ENCODE measurements around the gene TOMM40.
"Not testable (repeated sequence)": the region's sequence is repeated elsewhere in the genome, so short reads cannot be mapped to it uniquely, and the experiment has no call there.

Gene TOMM40

GRCh38 chr19:44913512-44914432, 22.7 kb downstream of the TOMM40 start:
- Histone ChIP-seq H3K4me1 (ENCODE audit: control insufficient read depth in 1 of 2, insufficient read depth in 2 of 2, low read length in 2 of 2) (peaks cover 5 to 14% of the 10 kb centered on the region in 2 experiments), H4K8ac (ENCODE audit: low read depth, low read length) (peak overlapping the region; percentile 3), H3K4me2 (ENCODE audit: low read length) (peak overlapping the region; percentile 61), H4K91ac (ENCODE audit: low read depth, low read length) (peak overlapping the region; percentile 52)
- not testable (repeated sequence) for H3K4me3 ChIP-seq (ENCODE audit: low read depth, low read length); H3K23ac ChIP-seq (ENCODE audit: low read length); H3K14ac ChIP-seq (ENCODE audit: low read length); H2BK5ac ChIP-seq (ENCODE audit: low read depth, low read length, poor library complexity); H2BK120ac ChIP-seq (ENCODE audit: insufficient read depth, low read length, poor library complexity); H3K27ac ChIP-seq (ENCODE audit: low read depth, low read length); H3K9ac ChIP-seq (ENCODE audit: low read length); H3K79me2 ChIP-seq (ENCODE audit: control insufficient read depth, insufficient read depth, low read length, poor library complexity); H3K27me3 ChIP-seq (ENCODE audit: insufficient read depth, low read length); H3K79me1 ChIP-seq (ENCODE audit: low read length); DNase-seq; H3K9me3 ChIP-seq (ENCODE audit: insufficient read depth, low read depth, low read length); H2AFZ ChIP-seq (ENCODE audit: insufficient read depth, low read length, poor library complexity); H2AK5ac ChIP-seq (ENCODE audit: low read length); H3K4ac ChIP-seq (ENCODE audit: low read depth, low read length); H3K18ac ChIP-seq (ENCODE audit: low read length); H2BK12ac ChIP-seq (ENCODE audit: low read length); H3K36me3 ChIP-seq (ENCODE audit: control insufficient read depth in 1 of 2, insufficient read depth in 2 of 2, low read length in 2 of 2); H4K12ac ChIP-seq (ENCODE audit: low read depth, low read length)
- WGBS (ENCODE audit: extremely low coverage, insufficient coverage, insufficient read length): no CpG with 5 or more reads among the region's 23 CpGs

- not testable (repeated sequence) for H3K9me3 ChIP-seq (ENCODE audit: insufficient read depth, low read depth, low read length); H3K79me2 ChIP-seq (ENCODE audit: control insufficient read depth, insufficient read depth, low read length, poor library complexity); H3K36me3 ChIP-seq (ENCODE audit: control insufficient read depth in 1 of 2, insufficient read depth in 2 of 2, low read length in 2 of 2); H3K79me1 ChIP-seq (ENCODE audit: low read length); H3K14ac ChIP-seq (ENCODE audit: low read length); H3K23ac ChIP-seq (ENCODE audit: low read length); H2BK12ac ChIP-seq (ENCODE audit: low read length); H3K27me3 ChIP-seq (ENCODE audit: insufficient read depth, low read length); H2AK5ac ChIP-seq (ENCODE audit: low read length); H3K4ac ChIP-seq (ENCODE audit: low read depth, low read length)
- H3K9ac ChIP-seq (ENCODE audit: low read length): peak within 1 kb of the TSS; percentile 57
- H3K18ac ChIP-seq (ENCODE audit: low read length): peak within 1 kb of the TSS; percentile 5
- DNase-seq: peak; percentile 80 to 87
- H4K91ac ChIP-seq (ENCODE audit: low read depth, low read length): peak within 1 kb of the TSS; percentile 68
- peak within 1 kb of the TSS; percentile 64 for H2BK5ac ChIP-seq (ENCODE audit: low read depth, low read length, poor library complexity)
- H3K4me1 ChIP-seq (ENCODE audit: control insufficient read depth in 1 of 2, insufficient read depth in 2 of 2, low read length in 2 of 2): peaks cover 5 to 14% of the 10 kb centered on the region in 2 experiments
- H2BK120ac ChIP-seq (ENCODE audit: insufficient read depth, low read length, poor library complexity): peak within 1 kb of the TSS; percentile 68
- H4K12ac ChIP-seq (ENCODE audit: low read depth, low read length): peak within 1 kb of the TSS; percentile 64
- no CpG with 5 or more reads among the region's 28 CpGs for WGBS (ENCODE audit: extremely low coverage, insufficient coverage, insufficient read length)
- H2AFZ ChIP-seq (ENCODE audit: insufficient read depth, low read length, poor library complexity): peak within 1 kb of the TSS; percentile 52
- H3K27ac ChIP-seq (ENCODE audit: low read depth, low read length): peak within 1 kb of the TSS; percentile 54
- peak within 1 kb of the TSS; percentile 62 for H3K4me3 ChIP-seq (ENCODE audit: low read depth, low read length)
- H4K8ac ChIP-seq (ENCODE audit: low read depth, low read length): peak within 1 kb of the TSS; percentile 74
- H3K4me2 ChIP-seq (ENCODE audit: low read length): peak within 1 kb of the TSS; percentile 61
These were observed 23.6 kb downstream of the TOMM40 start, which contains the start of gene APOC1 for GRCh38 chr19:44914433-44915206. Gene APOC1, plus strand, starts transcription at chr19:44914608. Its CDS starts 284 bp downstream, at chr19:44914892.

- H4K8ac ChIP-seq (ENCODE audit: low read depth, low read length): no peak overlapping the region
- peaks cover 4% of the 10 kb centered on the region for H3K79me1 ChIP-seq (ENCODE audit: low read length)
- no peak overlapping the region for H3K23ac ChIP-seq (ENCODE audit: low read length)
- H2BK120ac ChIP-seq (ENCODE audit: insufficient read depth, low read length, poor library complexity): no peak overlapping the region
- H3K36me3 ChIP-seq (ENCODE audit: control insufficient read depth in 1 of 2, insufficient read depth in 2 of 2, low read length in 2 of 2): no peaks in the 10 kb centered on the region
- no peaks in the 10 kb centered on the region for H3K9me3 ChIP-seq (ENCODE audit: insufficient read depth, low read depth, low read length)
- no peaks in the 10 kb centered on the region for H3K79me2 ChIP-seq (ENCODE audit: control insufficient read depth, insufficient read depth, low read length, poor library complexity)
- H3K4me2 ChIP-seq (ENCODE audit: low read length): no peak overlapping the region
- H3K14ac ChIP-seq (ENCODE audit: low read length): no peak overlapping the region
- H3K4ac ChIP-seq (ENCODE audit: low read depth, low read length): no peak overlapping the region
- no peak overlapping the region for H4K12ac ChIP-seq (ENCODE audit: low read depth, low read length)
- no peak overlapping the region for H2BK12ac ChIP-seq (ENCODE audit: low read length)
- no peaks in the 10 kb centered on the region for H3K27me3 ChIP-seq (ENCODE audit: insufficient read depth, low read length)
- H3K4me3 ChIP-seq (ENCODE audit: low read depth, low read length): no peak overlapping the region
- H4K91ac ChIP-seq (ENCODE audit: low read depth, low read length): no peak overlapping the region
- no peaks in the 10 kb centered on the region for H3K4me1 ChIP-seq (ENCODE audit: control insufficient read depth in 1 of 2, insufficient read depth in 2 of 2, low read length in 2 of 2)
- H2BK5ac ChIP-seq (ENCODE audit: low read depth, low read length, poor library complexity): no peak overlapping the region
- H3K9ac ChIP-seq (ENCODE audit: low read length): no peak overlapping the region
- no peak overlapping the region for H3K27ac ChIP-seq (ENCODE audit: low read depth, low read length)
- no peak overlapping the region for H2AK5ac ChIP-seq (ENCODE audit: low read length)
- no peak overlapping the region for H2AFZ ChIP-seq (ENCODE audit: insufficient read depth, low read length, poor library complexity)
- no peak for DNase-seq
- H3K18ac ChIP-seq (ENCODE audit: low read length): no peak overlapping the region
- no CpG with 5 or more reads among the region's 8 CpGs for WGBS (ENCODE audit: extremely low coverage, insufficient coverage, insufficient read length)
These were observed 33.2 kb downstream of the TOMM40 start for GRCh38 chr19:44924243-44924725.

- Histone ChIP-seq H3K4ac (ENCODE audit: low read depth, low read length) (no peak overlapping the region), H2BK12ac (ENCODE audit: low read length) (peak overlapping the region; percentile 57), H3K79me2 (ENCODE audit: control insufficient read depth, insufficient read depth, low read length, poor library complexity) (no peaks in the 10 kb centered on the region), H3K23ac (ENCODE audit: low read length) (no peak overlapping the region), H4K12ac (ENCODE audit: low read depth, low read length) (no peak overlapping the region), H2AFZ (ENCODE audit: insufficient read depth, low read length, poor library complexity) (no peak overlapping the region), H2AK5ac (ENCODE audit: low read length) (no peak overlapping the region), H3K14ac (ENCODE audit: low read length) (no peak overlapping the region), H4K8ac (ENCODE audit: low read depth, low read length) (no peak overlapping the region), H3K27me3 (ENCODE audit: insufficient read depth, low read length) (no peaks in the 10 kb centered on the region), H3K18ac (ENCODE audit: low read length) (no peak overlapping the region), H3K4me3 (ENCODE audit: low read depth, low read length) (no peak overlapping the region), H3K9ac (ENCODE audit: low read length) (no peak overlapping the region), H3K27ac (ENCODE audit: low read depth, low read length) (no peak overlapping the region), H2BK120ac (ENCODE audit: insufficient read depth, low read length, poor library complexity) (no peak overlapping the region), H2BK5ac (ENCODE audit: low read depth, low read length, poor library complexity) (no peak overlapping the region), H3K4me1 (ENCODE audit: control insufficient read depth in 1 of 2, insufficient read depth in 2 of 2, low read length in 2 of 2) (no peaks in the 10 kb centered on the region), H3K9me3 (ENCODE audit: insufficient read depth, low read depth, low read length) (no peaks in the 10 kb centered on the region), H4K91ac (ENCODE audit: low read depth, low read length) (no peak overlapping the region), H3K4me2 (ENCODE audit: low read length) (no peak overlapping the region), H3K36me3 (ENCODE audit: control insufficient read depth in 1 of 2, insufficient read depth in 2 of 2, low read length in 2 of 2) (no peaks in the 10 kb centered on the region), H3K79me1 (ENCODE audit: low read length) (peaks cover 4% of the 10 kb centered on the region)
- no CpG with 5 or more reads among the region's 8 CpGs for WGBS (ENCODE audit: extremely low coverage, insufficient coverage, insufficient read length)
- peak in 1 of 2 donors; percentile 29 for DNase-seq
These were observed 34.2 kb downstream of the TOMM40 start for GRCh38 chr19:44925114-44925891.

Data from trophoblast cell (in vitro differentiated cells and primary cell).